ENCODE measurements around the gene CPT1B.
"Not testable (repeated sequence)": the region's sequence is repeated elsewhere in the genome, so short reads cannot be mapped to it uniquely, and the experiment has no call there.

The CPT1B gene

GRCh38 chr22:50544078-50544745, 34.0 kb downstream of the CPT1B start:
- in situ Hi-C loops (cut with MboI; ENCODE audit: low pct_unique_long_range_greater_than_20kb, low sequenced_read_pairs, unreplicated experiment) = no loop called here
- peak; percentile 87 for DNase-seq (ENCODE audit: low spot score)
- peak; percentile 64 for TF ChIP-seq CTCF (IDR thresholded peaks at IDR 0.05; ENCODE audit: extremely low read depth, insufficient read depth, missing control alignments)

DNA sequence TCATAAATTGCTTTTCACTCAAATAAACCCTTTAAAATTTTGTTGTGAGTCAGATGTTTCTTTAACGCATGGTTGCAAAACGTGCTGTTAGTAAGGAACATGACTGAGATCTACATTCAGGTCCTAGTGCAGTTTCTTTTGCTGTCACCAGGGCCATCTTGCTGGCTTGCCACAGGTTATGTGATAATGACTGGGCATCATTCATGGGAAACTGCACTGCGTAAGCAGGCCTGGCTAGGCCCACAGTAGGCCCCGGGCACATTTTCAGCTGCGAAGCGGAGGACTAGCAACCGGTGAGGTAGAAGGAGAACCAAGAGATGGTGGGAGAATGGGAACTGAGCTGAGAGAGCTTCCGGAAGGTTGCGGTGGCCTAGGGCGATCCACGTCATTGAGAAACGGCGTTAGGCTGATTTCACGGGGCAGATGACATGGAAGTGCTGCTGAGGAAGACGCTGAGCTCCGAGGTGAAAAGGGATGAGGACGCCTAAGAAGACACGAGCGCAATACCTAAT, 35.8 kb downstream of the CPT1B start:
- DNase-seq (ENCODE audit: low spot score) = peak; percentile 81
- no peak for TF ChIP-seq CTCF (IDR thresholded peaks at IDR 0.05; ENCODE audit: extremely low read depth, insufficient read depth, missing control alignments)
- in situ Hi-C loops (cut with MboI; ENCODE audit: low pct_unique_long_range_greater_than_20kb, low sequenced_read_pairs, unreplicated experiment) = no loop called here

DNA sequence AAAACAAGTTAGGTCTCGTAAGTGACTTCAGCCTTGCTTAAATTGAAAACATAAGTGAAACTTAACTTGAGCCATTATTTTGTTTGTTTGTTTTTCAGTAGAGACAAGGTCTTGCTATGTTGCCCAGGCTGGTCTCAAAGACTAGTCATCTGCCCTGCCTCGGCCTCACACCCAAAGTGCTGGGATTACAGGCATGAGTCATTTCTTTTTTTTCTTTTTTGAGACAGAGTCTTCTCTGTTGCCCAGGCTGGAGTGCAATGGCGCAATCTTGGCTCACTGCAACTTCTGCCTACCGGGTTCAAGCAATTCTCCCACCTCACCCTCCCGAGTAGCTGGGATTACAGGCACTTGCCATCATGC, 36.6 kb downstream of the CPT1B start:
- peak; percentile 56 for DNase-seq (ENCODE audit: low spot score)
- in situ Hi-C loops (cut with MboI; ENCODE audit: low pct_unique_long_range_greater_than_20kb, low sequenced_read_pairs, unreplicated experiment) = not testable (repeated sequence)

GRCh38 chr22:50540381-50540780, 37.8 kb downstream of the CPT1B start:
- in situ Hi-C loops (cut with MboI; ENCODE audit: low pct_unique_long_range_greater_than_20kb, low sequenced_read_pairs, unreplicated experiment) = no loop called here
- TF ChIP-seq CTCF (IDR thresholded peaks at IDR 0.05; ENCODE audit: extremely low read depth, insufficient read depth, missing control alignments) = no peak
- no peak for DNase-seq (ENCODE audit: low spot score)

GRCh38 chr22:50537765-50538164, 40.5 kb downstream of the CPT1B start:
- no peak for TF ChIP-seq CTCF (IDR thresholded peaks at IDR 0.05; ENCODE audit: extremely low read depth, insufficient read depth, missing control alignments)
- no peak for DNase-seq (ENCODE audit: low spot score)
- in situ Hi-C loops (cut with MboI; ENCODE audit: low pct_unique_long_range_greater_than_20kb, low sequenced_read_pairs, unreplicated experiment) = no loop called here

GRCh38 chr22:50536226-50536625, 42.0 kb downstream of the CPT1B start:
- in situ Hi-C loops (cut with MboI; ENCODE audit: low pct_unique_long_range_greater_than_20kb, low sequenced_read_pairs, unreplicated experiment) = no loop called here
- no peak for DNase-seq (ENCODE audit: low spot score)
- no peak for TF ChIP-seq CTCF (IDR thresholded peaks at IDR 0.05; ENCODE audit: extremely low read depth, insufficient read depth, missing control alignments)

GRCh38 chr22:50535113-50535512, 43.1 kb downstream of the CPT1B start:
- no peak for TF ChIP-seq CTCF (IDR thresholded peaks at IDR 0.05; ENCODE audit: extremely low read depth, insufficient read depth, missing control alignments)
- no peak for DNase-seq (ENCODE audit: low spot score)
- in situ Hi-C loops (cut with MboI; ENCODE audit: low pct_unique_long_range_greater_than_20kb, low sequenced_read_pairs, unreplicated experiment) = no loop called here

DNA sequence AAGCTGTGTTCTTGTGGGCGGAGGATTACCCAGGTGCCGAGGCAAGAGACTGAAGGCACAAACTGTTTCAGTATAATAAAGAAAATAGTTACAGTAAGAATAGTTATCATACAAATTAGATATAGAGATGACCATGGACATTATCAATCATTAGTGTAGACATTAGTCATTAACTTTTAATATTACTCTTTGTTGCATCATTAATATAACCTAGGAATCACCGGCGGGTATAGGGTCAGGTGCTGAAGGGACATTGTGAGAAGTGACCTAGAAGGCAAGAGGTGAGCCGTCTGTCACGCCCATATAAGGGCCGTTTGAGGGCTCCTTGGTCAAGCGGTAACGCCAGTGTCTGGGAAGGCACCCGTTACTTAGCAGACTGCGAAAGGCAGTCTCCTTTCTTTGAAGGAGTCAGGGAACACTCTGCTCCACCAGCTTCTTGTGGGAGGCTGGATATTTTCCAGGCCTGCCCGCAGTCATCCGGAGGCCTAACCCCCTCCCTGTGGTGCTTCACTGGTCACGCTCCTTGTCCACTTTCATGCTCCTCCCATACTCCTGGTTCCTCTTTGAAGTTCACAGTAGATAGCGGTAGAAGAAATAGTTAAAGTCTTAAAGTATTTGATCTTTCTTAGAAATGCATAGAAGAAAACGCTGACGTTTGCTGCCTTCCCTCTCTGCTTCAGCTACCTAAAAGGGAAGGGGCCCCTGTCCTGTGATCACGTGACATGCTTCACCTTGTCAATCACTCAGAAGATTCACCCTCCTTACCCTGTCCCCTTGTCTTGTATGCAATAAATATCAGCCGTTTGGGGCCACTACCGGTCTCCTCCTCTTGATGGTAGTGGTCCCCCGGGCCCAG, 44.1 kb downstream of the CPT1B start:
- DNase-seq (ENCODE audit: low spot score); in situ Hi-C loops (cut with MboI; ENCODE audit: low pct_unique_long_range_greater_than_20kb, low sequenced_read_pairs, unreplicated experiment): not testable (repeated sequence)

Measured in GM13977 (cell line).